SJSA1 (cell line): ENCODE data around the gene ENTPD1. TPM values are rescaled to one million over a fixed set of nuclear protein-coding genes. Genes with fewer than 3 reads are reported as not detected.
"Not testable (repeated sequence)": the region's sequence is repeated elsewhere in the genome, so short reads cannot be mapped to it uniquely, and the experiment has no call there.

Source experiments
- DNase-seq, 2 experiments: peaks; one replicate each; pipeline ENCODE4 v3.0.0-alpha.2; 2015 to 2020; ENCODE audit warnings: low spot score in 2 of 2, low read depth in 1 of 2
- H3K27ac ChIP-seq: fragments of 250-450 bp; sonication (Bioruptor Pico); 2 replicates; pipeline ENCODE4 v1.5.1; 2020; ENCODE audit warnings: mild to moderate bottlenecking, moderate library complexity
- H3K27me3 ChIP-seq: fragments of 250-450 bp; sonication (Bioruptor Pico); replicated peaks from 2 replicates; pipeline ENCODE4 v1.5.1; 2020; ENCODE audit warnings: mild to moderate bottlenecking, moderate library complexity
- H3K36me3 ChIP-seq: fragments of 250-450 bp; sonication (Bioruptor Pico); 2 replicates; pipeline ENCODE4 v1.5.1; 2020; ENCODE audit warnings: mild to moderate bottlenecking
- H3K4me1 ChIP-seq: fragments of 250-450 bp; sonication (Bioruptor Pico); replicated peaks from 2 replicates; pipeline ENCODE4 v1.6.1; 2021; ENCODE audit warnings: mild to moderate bottlenecking
- H3K4me3 ChIP-seq: fragments of 250-450 bp; sonication (Bioruptor Pico); 2 replicates; pipeline ENCODE4 v1.5.1; 2020; ENCODE audit warnings: mild to moderate bottlenecking
- H3K9me3 ChIP-seq: fragments of 250-450 bp; sonication (Bioruptor Pico); replicated peaks from 2 replicates; pipeline ENCODE4 v1.5.1; 2020; ENCODE audit warnings: mild to moderate bottlenecking
- total RNA-seq: library from RNA; depleted of rRNA; stranded (reverse); fragments of >200 nt; shearing (Covaris generic); gene quantifications from 2 replicates; pipeline ENCODE4 v1.2.3, GENCODE V29; 2014

ENTPD1 gene
- total RNA-seq, 1 experiment from 2014 or later, result not detected

- no peaks in the 10 kb centered on the region for H3K27me3 ChIP-seq
- no peak for DNase-seq
- no peak overlapping the region for H3K27ac ChIP-seq
- no peaks in the 10 kb centered on the region for H3K36me3 ChIP-seq
- H3K9me3 ChIP-seq, result no peaks in the 10 kb centered on the region
- no peak overlapping the region for H3K4me3 ChIP-seq
- no peaks in the 10 kb centered on the region for H3K4me1 ChIP-seq
Observed at GRCh38 chr10:95794195-95794594, 38.2 kb downstream of the ENTPD1 start.

- no peaks in the 10 kb centered on the region for H3K4me1 ChIP-seq
- no peak overlapping the region for H3K4me3 ChIP-seq
- H3K27me3 ChIP-seq, result no peaks in the 10 kb centered on the region
- H3K9me3 ChIP-seq, result 0 out of 2 replicates have a peak, but pooled peaks cover 4% of the 10 kb centered on the region
- no peak overlapping the region for H3K27ac ChIP-seq
- no peak for DNase-seq
- no peaks in the 10 kb centered on the region for H3K36me3 ChIP-seq
Observed at GRCh38 chr10:95795602-95796001, 39.6 kb downstream of the ENTPD1 start.

GRCh38 chr10:95796504-95796903, 40.5 kb downstream of the ENTPD1 start:
- H3K4me1 ChIP-seq, result no peaks in the 10 kb centered on the region
- DNase-seq, result no peak
- H3K27me3 ChIP-seq, result no peaks in the 10 kb centered on the region
- H3K27ac ChIP-seq, result no peak overlapping the region
- no peaks in the 10 kb centered on the region for H3K36me3 ChIP-seq
- H3K4me3 ChIP-seq, result no peak overlapping the region
- H3K9me3 ChIP-seq, result 0 out of 2 replicates have a peak, but pooled peaks cover 4% of the 10 kb centered on the region

GRCh38 chr10:95798096-95798855, 42.3 kb downstream of the ENTPD1 start:
- Histone ChIP-seq H3K27me3 (no peaks in the 10 kb centered on the region), H3K27ac (no peak overlapping the region), H3K36me3 (no peaks in the 10 kb centered on the region), H3K4me3 (no peak overlapping the region), H3K9me3 (0 out of 2 replicates have a peak, but pooled peaks cover 4% of the 10 kb centered on the region), H3K4me1 (no peaks in the 10 kb centered on the region)
- DNase-seq, result no peak

GRCh38 chr10:95800286-95800685, 44.3 kb downstream of the ENTPD1 start:
- not testable (repeated sequence) for H3K4me3 ChIP-seq, H3K9me3 ChIP-seq, H3K36me3 ChIP-seq, H3K4me1 ChIP-seq, DNase-seq, H3K27me3 ChIP-seq, H3K27ac ChIP-seq

- H3K4me3 ChIP-seq, H3K27ac ChIP-seq, H3K27me3 ChIP-seq, H3K9me3 ChIP-seq, H3K36me3 ChIP-seq, DNase-seq, H3K4me1 ChIP-seq: not testable (repeated sequence)
Observed at GRCh38 chr10:95806687-95807380, 50.9 kb downstream of the ENTPD1 start.

GRCh38 chr10:95808705-95809308, 52.8 kb downstream of the ENTPD1 start:
- not testable (repeated sequence) for H3K4me1 ChIP-seq, DNase-seq, H3K9me3 ChIP-seq, H3K27ac ChIP-seq, H3K4me3 ChIP-seq, H3K36me3 ChIP-seq, H3K27me3 ChIP-seq

- Histone ChIP-seq H3K27ac (no peak overlapping the region), H3K4me1 (peaks cover 11% of the 10 kb centered on the region), H3K9me3 (no peaks in the 10 kb centered on the region), H3K27me3 (no peaks in the 10 kb centered on the region), H3K4me3 (no peak overlapping the region), H3K36me3 (no peaks in the 10 kb centered on the region)
- no peak for DNase-seq
Observed at GRCh38 chr10:95809370-95810197, 53.6 kb downstream of the ENTPD1 start.

- Histone ChIP-seq H3K4me1 (peaks cover 13% of the 10 kb centered on the region), H3K27ac (no peak overlapping the region), H3K27me3 (no peaks in the 10 kb centered on the region), H3K4me3 (no peak overlapping the region), H3K9me3 (no peaks in the 10 kb centered on the region), H3K36me3 (no peaks in the 10 kb centered on the region)
- no peak for DNase-seq
Observed at GRCh38 chr10:95810198-95810976, 54.4 kb downstream of the ENTPD1 start.

- Histone ChIP-seq H3K36me3 (no peaks in the 10 kb centered on the region), H3K27me3 (no peaks in the 10 kb centered on the region), H3K27ac (no peak overlapping the region), H3K4me1 (peaks cover 19% of the 10 kb centered on the region), H3K9me3 (no peaks in the 10 kb centered on the region), H3K4me3 (no peak overlapping the region)
- no peak for DNase-seq
Observed at GRCh38 chr10:95813054-95813685, 57.2 kb downstream of the ENTPD1 start.

- Histone ChIP-seq H3K27ac (peak overlapping the region; percentile 7; the same call in 1 of the 2 replicates), H3K4me1 (peaks cover 29% of the 10 kb centered on the region), H3K27me3 (no peaks in the 10 kb centered on the region), H3K9me3 (no peaks in the 10 kb centered on the region), H3K4me3 (no peak overlapping the region), H3K36me3 (no peaks in the 10 kb centered on the region)
- DNase-seq, result peak; percentile 79 to 80
Observed at GRCh38 chr10:95814011-95814727, 58.2 kb downstream of the ENTPD1 start.

- H3K27me3 ChIP-seq, result no peaks in the 10 kb centered on the region
- H3K9me3 ChIP-seq, result no peaks in the 10 kb centered on the region
- H3K4me3 ChIP-seq, result no peak overlapping the region
- no peaks in the 10 kb centered on the region for H3K36me3 ChIP-seq
- no peak overlapping the region for H3K27ac ChIP-seq
- no peak for DNase-seq
- peaks cover 38% of the 10 kb centered on the region for H3K4me1 ChIP-seq
Observed at GRCh38 chr10:95815133-95815532, 59.2 kb downstream of the ENTPD1 start.
